GM12891 (cell line): ENCODE data around the gene FBXO28.

ENCODE experiments used
- DNase-seq: peaks from one replicate; pipeline ENCODE4 v3.0.0; 2011; ENCODE audit warnings: low spot score; ENCODE audit not compliant: insufficient read length
- FAIRE-seq: peaks from 2 replicates; lab custom pipeline; 2011; peaks lifted over from hg19 to GRCh38; lab: Jason Lieb, UNC
- PAX5 ChIP-seq: IDR thresholded peaks from 2 replicates; pipeline ENCODE4 v1.6.1; 2011; ENCODE audit warnings: low read length, moderate library complexity, mild to moderate bottlenecking; ENCODE audit not compliant: insufficient read depth, severe bottlenecking
- POLR2A ChIP-seq: IDR thresholded peaks from 2 replicates; pipeline ENCODE4 v1.6.1; 2011; ENCODE audit warnings: low read depth, low read length, control low read depth
- POLR2AphosphoS5 ChIP-seq: IDR thresholded peaks from 2 replicates; pipeline ENCODE4 v1.6.1; 2011; ENCODE audit warnings: low read depth, low read length, control low read depth
- POU2F2 ChIP-seq: IDR thresholded peaks from 2 replicates; pipeline ENCODE4 v1.6.1; 2011; ENCODE audit warnings: low read depth, mild to moderate bottlenecking, control low read depth, low read length, moderate library complexity
- SPI1 ChIP-seq: IDR thresholded peaks from 2 replicates; pipeline ENCODE4 v1.6.1; 2011; ENCODE audit warnings: low read depth, low read length, control low read depth
- TAF1 ChIP-seq: IDR thresholded peaks from 2 replicates; pipeline ENCODE4 v1.6.1; 2011; ENCODE audit warnings: low read depth, low read length, control low read depth

FBXO28 gene

GRCh38 chr1:224162768-224163167 lies 48.9 kb downstream of the FBXO28 start:
- DNase-seq (no peak), FAIRE-seq (no peak)
- no peak for TF ChIP-seq TAF1
- TF ChIP-seq POU2F2: no peak
- TF ChIP-seq POLR2A: no peak
- TF ChIP-seq POLR2AphosphoS5: no peak
- TF ChIP-seq PAX5: no peak
- TF ChIP-seq SPI1: no peak

GRCh38 chr1:224163311-224163710 lies 49.4 kb downstream of the FBXO28 start:
- DNase-seq (no peak), FAIRE-seq (no peak)
- TF ChIP-seq TAF1 (no peak), POLR2AphosphoS5 (no peak), POLR2A (no peak), PAX5 (no peak)

GRCh38 chr1:224168859-224169380 lies 55.0 kb downstream of the FBXO28 start:
- peak; percentile 90 for TF ChIP-seq SPI1
- no peak for TF ChIP-seq POLR2A
- TF ChIP-seq POU2F2: peak; percentile 57; the same call in 1 of the 2 replicates
- DNase-seq: peak; percentile 48
- FAIRE-seq: peak; percentile 83

- no peak for DNase-seq
- TF ChIP-seq POLR2A (no peak), TAF1 (no peak), SPI1 (no peak), POLR2AphosphoS5 (no peak), POU2F2 (no peak), PAX5 (no peak)
- FAIRE-seq: no peak
Measured at GRCh38 chr1:224169718-224170270, 55.9 kb downstream of the FBXO28 start.

GRCh38 chr1:224170343-224170742 lies 56.4 kb downstream of the FBXO28 start:
- DNase-seq (no peak), FAIRE-seq (no peak)
- TF ChIP-seq POU2F2 (no peak), POLR2AphosphoS5 (no peak), SPI1 (no peak), TAF1 (no peak), POLR2A (no peak), PAX5 (no peak)

- TF ChIP-seq TAF1 (no peak), POLR2A (no peak), POU2F2 (no peak)
- DNase-seq: no peak
Measured at GRCh38 chr1:224170748-224171478, 57.0 kb downstream of the FBXO28 start.

GRCh38 chr1:224172229-224172628 lies 58.3 kb downstream of the FBXO28 start:
- DNase-seq (no peak), FAIRE-seq (no peak)
- TF ChIP-seq POU2F2 (no peak), TAF1 (no peak), POLR2AphosphoS5 (no peak), POLR2A (no peak), PAX5 (no peak), SPI1 (no peak)

More at GRCh38 chr1:224170748-224171478, 57.0 kb downstream of the FBXO28 start:
- no peak for FAIRE-seq

GRCh38 chr1:224173523-224173922 lies 59.6 kb downstream of the FBXO28 start:
- DNase-seq (no peak), FAIRE-seq (no peak)
- TF ChIP-seq SPI1: no peak
- TF ChIP-seq PAX5: no peak
- no peak for TF ChIP-seq TAF1
- no peak for TF ChIP-seq POLR2AphosphoS5

- DNase-seq: no peak
- no peak for TF ChIP-seq POLR2A
- no peak for TF ChIP-seq POLR2AphosphoS5
- no peak for TF ChIP-seq TAF1
- TF ChIP-seq PAX5: no peak
- no peak for TF ChIP-seq SPI1
- no peak for TF ChIP-seq POU2F2
Measured at GRCh38 chr1:224175617-224176016, 61.7 kb downstream of the FBXO28 start.

More at GRCh38 chr1:224175617-224176016, 61.7 kb downstream of the FBXO28 start:
- no peak for FAIRE-seq
